ENCODE data around the gene SUPV3L1. TPM values are rescaled to one million over a fixed set of nuclear protein-coding genes. Genes with fewer than 3 reads are reported as not detected.
"Not testable (repeated sequence)": the region's sequence is repeated elsewhere in the genome, so short reads cannot be mapped to it uniquely, and the experiment has no call there.

Gene SUPV3L1
- total and polyA plus RNA-seq, 10 of the 15 experiments (the other 5 are each of a cell fraction or from before 2014, with no cell fraction given), result 18.4 to 57.8 (median 44.2) TPM

DNA sequence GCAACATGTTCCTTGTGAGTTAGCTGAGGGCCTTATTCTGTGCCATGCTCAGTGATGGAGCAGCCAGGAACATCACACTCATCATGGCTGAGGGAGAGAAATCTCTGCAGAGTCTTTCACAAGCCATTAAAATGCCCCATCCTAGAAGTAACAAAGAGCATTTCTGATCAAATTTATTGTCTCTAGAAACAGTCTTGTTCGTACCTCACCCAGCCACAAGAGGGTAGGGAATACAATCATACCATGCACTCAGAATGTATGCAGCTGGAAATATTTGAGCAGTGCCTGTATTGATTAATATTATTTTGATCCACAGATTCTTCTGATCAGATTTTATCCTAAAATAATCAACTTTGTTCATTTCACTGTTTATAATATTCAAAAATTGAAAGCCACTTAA, 38.7 kb upstream of the SUPV3L1 start:
- Histone ChIP-seq H3K4me3 (no peak overlapping the region), H3K9me3 (replicated peaks; ENCODE audit: control insufficient read depth, insufficient read depth, low read length) (no peaks in the 10 kb centered on the region), H4K20me1 (ENCODE audit: control insufficient read depth, insufficient read depth) (no peaks in the 10 kb centered on the region), H3K4me2 (ENCODE audit: control insufficient read depth, insufficient read depth) (no peak overlapping the region), H3K4me1 (ENCODE audit: control insufficient read depth, insufficient read depth, low read length) (no peaks in the 10 kb centered on the region), H2AFZ (ENCODE audit: control insufficient read depth, low read depth, low read length) (no peak overlapping the region), H3K79me2 (ENCODE audit: control insufficient read depth, insufficient read depth, low read length) (peaks cover 7% of the 10 kb centered on the region), H3K36me3 (ENCODE audit: control insufficient read depth in 2 of 2, insufficient read depth in 2 of 2, low read length in 1 of 2) (peaks cover 0 to 2% of the 10 kb centered on the region in 2 experiments; a peak in 3 of 4 replicates), H3K27ac (ENCODE audit: control insufficient read depth, insufficient read depth) (no peak overlapping the region), H3K9ac (ENCODE audit: control insufficient read depth, insufficient read depth, low read length) (no peak overlapping the region), H3K27me3 (replicated peaks in 1 of 2; ENCODE audit: control insufficient read depth in 2 of 2, insufficient read depth in 2 of 2, low read length in 1 of 2) (no peaks in the 10 kb centered on the region)
- ATAC-seq (no peak), DNase-seq (ENCODE audit: low read depth, low spot score) (no peak), FAIRE-seq (no peak)
- intact Hi-C loops (cut with micrococcal nuclease; ENCODE audit: unreplicated experiment) (no loop called here), in situ Hi-C loops (cut with MboI) (no loop called here)
- WGBS (ENCODE audit: insufficient coverage, insufficient replicate concordance, low lambda C conversion rate, missing lambda C conversion rate), result 86% methylated on average over 1 of the region's 1 CpG
- ChIA-PET RAD21 (ENCODE audit: unreplicated experiment) (no interaction called here), SMC1A (ENCODE audit: uncharacterized antibody, unreplicated experiment) (no interaction called here), CTCF (no interaction called here), POLR2A (no interaction called here)
- BruUV-seq (replicated peaks), result no TSS peak
- TF ChIP-seq POLR2AphosphoS2 (IDR thresholded peaks at IDR 0.05; ENCODE audit: low read depth, low read length), result no peak
- TF ChIP-seq PAX8 (IDR thresholded peaks at IDR 0.05), result no peak
- no peak for TF ChIP-seq FOXK2 (IDR thresholded peaks at IDR 0.05)
- no peak for TF ChIP-seq KLF5 (IDR thresholded peaks at IDR 0.05; ENCODE audit: partially characterized antibody)
- TF ChIP-seq, protein P1, sequence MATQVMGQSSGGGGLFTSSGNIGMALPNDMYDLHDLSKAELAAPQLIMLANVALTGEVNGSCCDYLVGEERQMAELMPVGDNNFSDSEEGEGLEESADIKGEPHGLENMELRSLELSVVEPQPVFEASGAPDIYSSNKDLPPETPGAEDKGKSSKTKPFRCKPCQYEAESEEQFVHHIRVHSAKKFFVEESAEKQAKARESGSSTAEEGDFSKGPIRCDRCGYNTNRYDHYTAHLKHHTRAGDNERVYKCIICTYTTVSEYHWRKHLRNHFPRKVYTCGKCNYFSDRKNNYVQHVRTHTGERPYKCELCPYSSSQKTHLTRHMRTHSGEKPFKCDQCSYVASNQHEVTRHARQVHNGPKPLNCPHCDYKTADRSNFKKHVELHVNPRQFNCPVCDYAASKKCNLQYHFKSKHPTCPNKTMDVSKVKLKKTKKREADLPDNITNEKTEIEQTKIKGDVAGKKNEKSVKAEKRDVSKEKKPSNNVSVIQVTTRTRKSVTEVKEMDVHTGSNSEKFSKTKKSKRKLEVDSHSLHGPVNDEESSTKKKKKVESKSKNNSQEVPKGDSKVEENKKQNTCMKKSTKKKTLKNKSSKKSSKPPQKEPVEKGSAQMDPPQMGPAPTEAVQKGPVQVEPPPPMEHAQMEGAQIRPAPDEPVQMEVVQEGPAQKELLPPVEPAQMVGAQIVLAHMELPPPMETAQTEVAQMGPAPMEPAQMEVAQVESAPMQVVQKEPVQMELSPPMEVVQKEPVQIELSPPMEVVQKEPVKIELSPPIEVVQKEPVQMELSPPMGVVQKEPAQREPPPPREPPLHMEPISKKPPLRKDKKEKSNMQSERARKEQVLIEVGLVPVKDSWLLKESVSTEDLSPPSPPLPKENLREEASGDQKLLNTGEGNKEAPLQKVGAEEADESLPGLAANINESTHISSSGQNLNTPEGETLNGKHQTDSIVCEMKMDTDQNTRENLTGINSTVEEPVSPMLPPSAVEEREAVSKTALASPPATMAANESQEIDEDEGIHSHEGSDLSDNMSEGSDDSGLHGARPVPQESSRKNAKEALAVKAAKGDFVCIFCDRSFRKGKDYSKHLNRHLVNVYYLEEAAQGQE (IDR thresholded peaks at IDR 0.05; ENCODE audit: low read depth, low read length), result no peak

DNA sequence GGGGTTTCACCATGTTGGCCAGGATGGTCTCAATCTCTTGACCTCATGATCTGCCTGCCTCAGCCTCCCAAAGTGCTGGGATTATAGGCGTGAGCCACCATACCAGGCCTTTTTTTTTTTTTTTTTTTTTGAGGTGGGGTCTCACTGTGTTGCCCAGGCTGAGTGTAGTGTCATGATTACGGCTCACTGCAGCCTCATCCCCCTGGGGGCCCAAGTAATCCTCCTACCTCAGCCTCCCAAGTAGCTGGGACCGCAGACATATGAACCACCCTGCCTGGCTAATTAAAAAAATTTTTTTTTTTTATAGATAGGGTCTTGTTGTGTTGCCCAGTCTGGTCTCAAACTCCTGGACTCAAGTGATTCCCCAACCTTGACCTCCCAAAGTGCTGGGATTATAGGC, 38.0 kb upstream of the SUPV3L1 start:
- H2AFZ ChIP-seq (ENCODE audit: control insufficient read depth, low read depth, low read length); H3K9me3 ChIP-seq (replicated peaks; ENCODE audit: control insufficient read depth, insufficient read depth, low read length); intact Hi-C loops (cut with micrococcal nuclease; ENCODE audit: unreplicated experiment); SMC1A ChIA-PET (ENCODE audit: uncharacterized antibody, unreplicated experiment); H3K36me3 ChIP-seq (ENCODE audit: control insufficient read depth in 2 of 2, insufficient read depth in 2 of 2, low read length in 1 of 2); BruUV-seq (replicated peaks); DNase-seq (ENCODE audit: low read depth, low spot score); H3K4me1 ChIP-seq (ENCODE audit: control insufficient read depth, insufficient read depth, low read length); H3K9ac ChIP-seq (ENCODE audit: control insufficient read depth, insufficient read depth, low read length); H4K20me1 ChIP-seq (ENCODE audit: control insufficient read depth, insufficient read depth); H3K4me3 ChIP-seq; H3K27ac ChIP-seq (ENCODE audit: control insufficient read depth, insufficient read depth); H3K4me2 ChIP-seq (ENCODE audit: control insufficient read depth, insufficient read depth); H3K79me2 ChIP-seq (ENCODE audit: control insufficient read depth, insufficient read depth, low read length); in situ Hi-C loops (cut with MboI); POLR2A ChIA-PET; FAIRE-seq; ATAC-seq; H3K27me3 ChIP-seq (replicated peaks in 1 of 2; ENCODE audit: control insufficient read depth in 2 of 2, insufficient read depth in 2 of 2, low read length in 1 of 2): not testable (repeated sequence)
- 95% methylated on average over 2 of the region's 3 CpGs for WGBS (ENCODE audit: insufficient coverage, insufficient replicate concordance, low lambda C conversion rate, missing lambda C conversion rate)
- ChIA-PET RAD21 (ENCODE audit: unreplicated experiment) (interaction anchor here (0.9 kb wide), 1 partner anchor 137 kb away, joined by 4 read pairs; no protein-coding TSS in a partner anchor), CTCF (interaction anchor here (0.9 to 1.0 kb wide), 2 partner anchors 41 to 81 kb away, joined by 3 read pairs; no protein-coding TSS in a partner anchor)

All from GM12878 (cell line).